ENCODE results near the gene ZNF800.

ZNF800 gene

GRCh38 chr7:127417346-127417745 lies 24.8 kb upstream of the ZNF800 start:
- ChIA-PET POLR2A (interaction anchor here (1.5 kb wide), 1 partner anchor 25 kb away, joined by 3 read pairs; the partner anchor contains the start of gene ZNF800), CTCF (no interaction called here)
- no peak for TF ChIP-seq LEF1 (IDR thresholded peaks at IDR 0.05; ENCODE audit: borderline replicate concordance)
- no peak for DNase-seq (ENCODE audit: extremely low spot score)

- DNase-seq (ENCODE audit: extremely low spot score) = no peak
- ChIA-PET POLR2A (no interaction called here), CTCF (interaction anchor here (0.6 kb wide), 1 partner anchor 249 kb away, joined by 3 read pairs; no protein-coding TSS in a partner anchor)
- TF ChIP-seq FOXA1 (IDR thresholded peaks at IDR 0.05) = no peak
- no peak for TF ChIP-seq TARDBP (IDR thresholded peaks at IDR 0.05)
- TF ChIP-seq FOXM1 (IDR thresholded peaks at IDR 0.05; ENCODE audit: borderline replicate concordance) = no peak
- no peak for TF ChIP-seq ARNT (IDR thresholded peaks at IDR 0.05)
- no peak for TF ChIP-seq FOXK2 (IDR thresholded peaks at IDR 0.05)
- no peak for TF ChIP-seq SUZ12 (IDR thresholded peaks at IDR 0.05)
- no peak for TF ChIP-seq HDGF (IDR thresholded peaks at IDR 0.05; ENCODE audit: borderline replicate concordance)
- TF ChIP-seq ELF4 (IDR thresholded peaks at IDR 0.05) = no peak
- no peak for TF ChIP-seq NFRKB (IDR thresholded peaks at IDR 0.05)
- TF ChIP-seq PKNOX1 (IDR thresholded peaks at IDR 0.05) = no peak
- no peak for TF ChIP-seq LEF1 (IDR thresholded peaks at IDR 0.05; ENCODE audit: borderline replicate concordance)
- TF ChIP-seq L3MBTL2 (conservative IDR thresholded peaks at IDR 0.05) = no peak
- no peak for TF ChIP-seq CTBP1 (IDR thresholded peaks at IDR 0.05; ENCODE audit: borderline replicate concordance)
- no peak for TF ChIP-seq ZNF384 (IDR thresholded peaks at IDR 0.05)
- no peak for TF ChIP-seq BHLHE40 (IDR thresholded peaks at IDR 0.05; ENCODE audit: borderline replicate concordance)
Measured at GRCh38 chr7:127415060-127415742, 22.7 kb upstream of the ZNF800 start.

GRCh38 chr7:127413962-127414361 lies 21.5 kb upstream of the ZNF800 start:
- POLR2A ChIA-PET = no interaction called here
- CTCF ChIA-PET = no interaction called here
- TF ChIP-seq FOXA1 (IDR thresholded peaks at IDR 0.05) (no peak), FOXK2 (IDR thresholded peaks at IDR 0.05) (no peak)

GRCh38 chr7:127413326-127413725 lies 20.8 kb upstream of the ZNF800 start:
- TF ChIP-seq HDGF (IDR thresholded peaks at IDR 0.05; ENCODE audit: borderline replicate concordance) (no peak), TARDBP (IDR thresholded peaks at IDR 0.05) (no peak)
- DNase-seq (ENCODE audit: extremely low spot score) = no peak
- CTCF ChIA-PET = no interaction called here
- POLR2A ChIA-PET = no interaction called here

More at GRCh38 chr7:127413962-127414361, 21.5 kb upstream of the ZNF800 start:
- no peak for DNase-seq (ENCODE audit: extremely low spot score)

- POLR2A ChIA-PET = no interaction called here
- no peak for TF ChIP-seq NFRKB (IDR thresholded peaks at IDR 0.05)
- no peak for TF ChIP-seq ZNF384 (IDR thresholded peaks at IDR 0.05)
- no peak for TF ChIP-seq ARNT (IDR thresholded peaks at IDR 0.05)
- no peak for TF ChIP-seq LEF1 (IDR thresholded peaks at IDR 0.05; ENCODE audit: borderline replicate concordance)
- no peak for TF ChIP-seq L3MBTL2 (conservative IDR thresholded peaks at IDR 0.05)
- no peak for TF ChIP-seq CTBP1 (IDR thresholded peaks at IDR 0.05; ENCODE audit: borderline replicate concordance)
- no peak for TF ChIP-seq HDGF (IDR thresholded peaks at IDR 0.05; ENCODE audit: borderline replicate concordance)
- TF ChIP-seq SUZ12 (IDR thresholded peaks at IDR 0.05) = no peak
- TF ChIP-seq PKNOX1 (IDR thresholded peaks at IDR 0.05) = no peak
- TF ChIP-seq ELF4 (IDR thresholded peaks at IDR 0.05) = no peak
- TF ChIP-seq FOXM1 (IDR thresholded peaks at IDR 0.05; ENCODE audit: borderline replicate concordance) = no peak
- no peak for TF ChIP-seq FOXK2 (IDR thresholded peaks at IDR 0.05)
- no peak for TF ChIP-seq SP1 (IDR thresholded peaks at IDR 0.05)
- TF ChIP-seq FOXA1 (IDR thresholded peaks at IDR 0.05) = no peak
- no peak for TF ChIP-seq BHLHE40 (IDR thresholded peaks at IDR 0.05; ENCODE audit: borderline replicate concordance)
- TF ChIP-seq TARDBP (IDR thresholded peaks at IDR 0.05) = no peak
- DNase-seq (ENCODE audit: extremely low spot score) = no peak
- CTCF ChIA-PET = no interaction called here
Measured at GRCh38 chr7:127411176-127411575, 18.7 kb upstream of the ZNF800 start.

- TF ChIP-seq FOXA1 (IDR thresholded peaks at IDR 0.05) (no peak), ARNT (IDR thresholded peaks at IDR 0.05) (no peak), NFRKB (IDR thresholded peaks at IDR 0.05) (no peak), LEF1 (IDR thresholded peaks at IDR 0.05; ENCODE audit: borderline replicate concordance) (no peak), CTBP1 (IDR thresholded peaks at IDR 0.05; ENCODE audit: borderline replicate concordance) (no peak)
- CTCF ChIA-PET = no interaction called here
- no peak for DNase-seq (ENCODE audit: extremely low spot score)
- POLR2A ChIA-PET = no interaction called here
Measured at GRCh38 chr7:127409629-127410028, 17.1 kb upstream of the ZNF800 start.

GRCh38 chr7:127404286-127405072 lies 12.0 kb upstream of the ZNF800 start:
- ChIA-PET POLR2A (no interaction called here), CTCF (no interaction called here)
- DNase-seq (ENCODE audit: extremely low spot score) = no peak

More at GRCh38 chr7:127404286-127405072, 12.0 kb upstream of the ZNF800 start:
- no peak for TF ChIP-seq SUZ12 (IDR thresholded peaks at IDR 0.05)
- no peak for TF ChIP-seq L3MBTL2 (conservative IDR thresholded peaks at IDR 0.05)
- no peak for TF ChIP-seq ELF4 (IDR thresholded peaks at IDR 0.05)
- no peak for TF ChIP-seq ZNF384 (IDR thresholded peaks at IDR 0.05)
- no peak for TF ChIP-seq ARNT (IDR thresholded peaks at IDR 0.05)
- TF ChIP-seq CTBP1 (IDR thresholded peaks at IDR 0.05; ENCODE audit: borderline replicate concordance) = no peak
- TF ChIP-seq PKNOX1 (IDR thresholded peaks at IDR 0.05) = no peak
- TF ChIP-seq LEF1 (IDR thresholded peaks at IDR 0.05; ENCODE audit: borderline replicate concordance) = no peak
- TF ChIP-seq NFRKB (IDR thresholded peaks at IDR 0.05) = no peak
- no peak for TF ChIP-seq FOXM1 (IDR thresholded peaks at IDR 0.05; ENCODE audit: borderline replicate concordance)
- TF ChIP-seq SP1 (IDR thresholded peaks at IDR 0.05) = no peak
- TF ChIP-seq FOXK2 (IDR thresholded peaks at IDR 0.05) = no peak
- TF ChIP-seq FOXA1 (IDR thresholded peaks at IDR 0.05) = no peak
- no peak for TF ChIP-seq HDGF (IDR thresholded peaks at IDR 0.05; ENCODE audit: borderline replicate concordance)
- no peak for TF ChIP-seq TARDBP (IDR thresholded peaks at IDR 0.05)
- TF ChIP-seq BHLHE40 (IDR thresholded peaks at IDR 0.05; ENCODE audit: borderline replicate concordance) = no peak
